ENCODE measurements around the gene TMEM203.
A peak's percentile ranks its signal among the peaks of the same experiment; 100 is the strongest.

Gene TMEM203

DNA sequence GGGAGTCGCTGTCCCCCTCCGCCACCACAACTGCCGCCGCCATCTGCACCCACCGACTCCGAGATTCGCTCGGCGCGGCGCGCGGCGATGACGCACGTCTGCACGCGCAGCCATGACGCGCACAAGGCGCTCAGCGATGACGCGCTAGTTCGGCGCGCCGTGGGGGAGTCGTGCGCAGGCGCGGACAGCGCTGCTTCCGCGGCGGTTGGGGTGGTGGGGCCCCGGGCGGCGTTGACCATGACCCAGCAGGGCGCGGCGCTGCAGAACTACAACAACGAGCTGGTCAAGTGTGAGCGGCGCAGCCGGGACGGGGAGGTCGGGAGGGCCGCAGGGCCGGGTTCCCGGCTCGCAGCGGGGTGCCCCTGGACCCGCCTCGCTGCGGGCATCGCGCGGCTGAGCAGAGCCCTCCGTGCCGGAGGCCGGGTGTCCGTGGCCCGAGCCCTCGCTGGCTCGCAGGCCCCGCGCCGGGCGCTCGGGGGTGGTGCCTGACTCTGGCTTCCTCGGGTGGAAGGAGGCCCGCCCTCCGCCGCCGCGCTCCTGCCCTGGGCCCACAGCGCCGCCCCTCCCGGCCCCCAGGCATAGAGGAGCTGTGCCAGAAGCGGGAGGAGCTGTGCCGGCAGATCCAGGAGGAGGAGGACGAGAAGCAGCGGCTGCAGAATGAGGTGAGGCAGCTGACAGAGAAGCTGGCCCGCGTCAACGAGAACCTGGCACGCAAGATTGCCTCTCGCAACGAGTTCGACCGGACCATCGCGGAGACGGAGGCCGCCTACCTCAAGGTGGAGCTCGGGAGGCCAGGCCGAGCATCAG, 16.8 kb downstream of the TMEM203 start, which contains the start of the genes ANAPC2 and SSNA1:
ANAPC2 (minus strand) TSS at position 71 of the 807 bp plus-strand sequence; CDS start at position 43, 28 bp downstream.
SSNA1 (plus strand) TSS at position 187 of the 807 bp plus-strand sequence; CDS start at position 238, 51 bp downstream.
- peak within 1 kb of the TSS; percentile 84 for H3K27ac ChIP-seq (ENCODE audit: low read length)
- no peaks in the 10 kb centered on the region for H3K27me3 ChIP-seq (ENCODE audit: control insufficient read depth in 1 of 2, insufficient read depth in 2 of 2, low read length in 2 of 2)
- peaks cover 55% of the 10 kb centered on the region for H3K4me1 ChIP-seq (ENCODE audit: control insufficient read depth, insufficient read depth, low read length)
- H3K9me3 ChIP-seq (ENCODE audit: control insufficient read depth in 2 of 2, low read length in 2 of 2) = no peaks in the 10 kb centered on the region
- peak within 1 kb of the TSS; percentile 96 to 98 for H3K4me3 ChIP-seq (ENCODE audit: low read length in 2 of 2)
- peaks cover 17 to 28% of the 10 kb centered on the region in 2 donors for H3K36me3 ChIP-seq (ENCODE audit: control insufficient read depth in 2 of 2, insufficient read depth in 2 of 2, low read length in 2 of 2)
- H3K9ac ChIP-seq (ENCODE audit: low read length in 2 of 2) = peak within 1 kb of the TSS; percentile 81 to 89

DNA sequence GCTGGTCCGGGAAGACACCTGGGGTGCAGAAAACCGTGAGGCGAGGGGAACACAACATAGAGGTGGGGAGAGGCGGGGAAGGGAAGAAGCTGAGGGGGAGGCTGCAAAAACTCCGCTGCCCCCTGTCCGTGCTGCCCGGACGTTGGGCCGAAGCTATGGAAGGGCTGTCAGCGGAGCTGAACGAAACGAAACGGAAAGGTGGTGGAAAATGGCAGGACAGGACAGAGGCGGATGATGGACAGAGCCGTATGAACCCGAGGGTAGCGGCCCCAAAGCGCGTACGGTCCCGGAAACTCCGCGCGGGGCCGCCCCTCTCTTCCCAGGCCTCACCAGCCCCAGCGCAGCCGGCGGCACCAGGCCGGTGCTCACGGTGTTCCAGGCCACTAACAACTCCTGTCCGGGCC, 17.4 kb downstream of the TMEM203 start:
- H3K9me3 ChIP-seq (ENCODE audit: control insufficient read depth in 2 of 2, low read length in 2 of 2) = no peaks in the 10 kb centered on the region
- no peaks in the 10 kb centered on the region for H3K27me3 ChIP-seq (ENCODE audit: control insufficient read depth in 1 of 2, insufficient read depth in 2 of 2, low read length in 2 of 2)
- peak overlapping the region; percentile 84 for H3K27ac ChIP-seq (ENCODE audit: low read length)
- peaks cover 55% of the 10 kb centered on the region for H3K4me1 ChIP-seq (ENCODE audit: control insufficient read depth, insufficient read depth, low read length)
- H3K36me3 ChIP-seq (ENCODE audit: control insufficient read depth in 2 of 2, insufficient read depth in 2 of 2, low read length in 2 of 2) = peaks cover 23 to 33% of the 10 kb centered on the region in 2 donors
- H3K9ac ChIP-seq (ENCODE audit: low read length in 2 of 2) = peak overlapping the region; percentile 81 to 89
- H3K4me3 ChIP-seq (ENCODE audit: low read length in 2 of 2) = peak overlapping the region; percentile 96 to 98

- Histone ChIP-seq H3K27me3 (ENCODE audit: control insufficient read depth in 1 of 2, insufficient read depth in 2 of 2, low read length in 2 of 2) (no peaks in the 10 kb centered on the region), H3K27ac (ENCODE audit: low read length) (no peak overlapping the region), H3K4me1 (ENCODE audit: control insufficient read depth, insufficient read depth, low read length) (peaks cover 55% of the 10 kb centered on the region), H3K9ac (ENCODE audit: low read length in 2 of 2) (peak overlapping the region; percentile 81 to 89), H3K4me3 (ENCODE audit: low read length in 2 of 2) (peak overlapping the region; percentile 96 to 98), H3K9me3 (ENCODE audit: control insufficient read depth in 2 of 2, low read length in 2 of 2) (no peaks in the 10 kb centered on the region), H3K36me3 (ENCODE audit: control insufficient read depth in 2 of 2, insufficient read depth in 2 of 2, low read length in 2 of 2) (peaks cover 25 to 40% of the 10 kb centered on the region in 2 donors)
Observed at GRCh38 chr9:137187386-137187785, 18.1 kb downstream of the TMEM203 start.

DNA sequence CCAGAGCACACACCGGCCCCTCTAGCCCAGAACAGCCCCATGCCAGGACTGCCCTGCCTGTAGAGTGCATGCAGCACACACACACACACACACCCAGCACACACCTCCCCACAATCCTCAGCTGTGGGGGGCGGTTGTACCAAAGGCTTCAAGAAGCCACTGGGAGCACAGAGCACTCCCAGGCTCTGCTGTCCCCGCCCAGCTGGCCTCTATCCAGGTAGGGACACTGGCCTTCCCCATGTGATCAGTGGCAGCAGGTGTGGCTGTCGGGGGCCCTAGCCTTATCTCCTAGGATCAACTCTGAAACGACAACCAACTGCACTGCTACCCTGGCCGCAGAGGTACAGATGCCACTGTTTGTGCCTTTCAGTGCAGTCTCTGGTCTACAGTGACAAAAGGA, 19.1 kb downstream of the TMEM203 start:
- Histone ChIP-seq H3K9me3 (ENCODE audit: control insufficient read depth in 2 of 2, low read length in 2 of 2) (no peaks in the 10 kb centered on the region), H3K4me3 (ENCODE audit: low read length in 2 of 2) (peak overlapping the region; percentile 96 to 98), H3K9ac (ENCODE audit: low read length in 2 of 2) (no peak overlapping the region), H3K4me1 (ENCODE audit: control insufficient read depth, insufficient read depth, low read length) (peaks cover 50% of the 10 kb centered on the region), H3K27ac (ENCODE audit: low read length) (no peak overlapping the region), H3K36me3 (ENCODE audit: control insufficient read depth in 2 of 2, insufficient read depth in 2 of 2, low read length in 2 of 2) (peaks cover 25 to 43% of the 10 kb centered on the region in 2 donors), H3K27me3 (ENCODE audit: control insufficient read depth in 1 of 2, insufficient read depth in 2 of 2, low read length in 2 of 2) (no peaks in the 10 kb centered on the region)

DNA sequence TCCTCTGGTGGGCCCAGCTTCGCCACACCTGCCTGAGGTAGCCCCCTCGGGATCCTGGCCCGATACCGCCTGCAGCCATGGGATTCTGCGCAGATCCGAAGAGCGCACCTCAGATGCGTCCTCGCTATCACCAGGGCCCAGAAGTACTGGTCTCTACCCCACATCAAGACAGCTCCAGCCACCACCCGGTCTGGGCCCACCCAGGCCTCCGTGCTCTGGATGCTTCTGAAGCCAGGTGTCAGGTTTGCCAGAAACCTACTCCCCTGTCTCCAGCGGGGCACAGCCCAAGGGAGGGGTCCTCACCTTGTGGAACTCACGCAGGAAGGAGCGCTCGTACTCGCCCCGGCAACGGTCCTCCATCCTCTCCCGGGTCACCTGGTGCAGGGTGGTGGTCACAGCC, 19.5 kb downstream of the TMEM203 start:
- Histone ChIP-seq H3K4me1 (ENCODE audit: control insufficient read depth, insufficient read depth, low read length) (peaks cover 46% of the 10 kb centered on the region), H3K27ac (ENCODE audit: low read length) (no peak overlapping the region), H3K4me3 (ENCODE audit: low read length in 2 of 2) (no peak overlapping the region), H3K9me3 (ENCODE audit: control insufficient read depth in 2 of 2, low read length in 2 of 2) (no peaks in the 10 kb centered on the region), H3K9ac (ENCODE audit: low read length in 2 of 2) (no peak overlapping the region), H3K27me3 (ENCODE audit: control insufficient read depth in 1 of 2, insufficient read depth in 2 of 2, low read length in 2 of 2) (no peaks in the 10 kb centered on the region), H3K36me3 (ENCODE audit: control insufficient read depth in 2 of 2, insufficient read depth in 2 of 2, low read length in 2 of 2) (peaks cover 25 to 45% of the 10 kb centered on the region in 2 donors)

DNA sequence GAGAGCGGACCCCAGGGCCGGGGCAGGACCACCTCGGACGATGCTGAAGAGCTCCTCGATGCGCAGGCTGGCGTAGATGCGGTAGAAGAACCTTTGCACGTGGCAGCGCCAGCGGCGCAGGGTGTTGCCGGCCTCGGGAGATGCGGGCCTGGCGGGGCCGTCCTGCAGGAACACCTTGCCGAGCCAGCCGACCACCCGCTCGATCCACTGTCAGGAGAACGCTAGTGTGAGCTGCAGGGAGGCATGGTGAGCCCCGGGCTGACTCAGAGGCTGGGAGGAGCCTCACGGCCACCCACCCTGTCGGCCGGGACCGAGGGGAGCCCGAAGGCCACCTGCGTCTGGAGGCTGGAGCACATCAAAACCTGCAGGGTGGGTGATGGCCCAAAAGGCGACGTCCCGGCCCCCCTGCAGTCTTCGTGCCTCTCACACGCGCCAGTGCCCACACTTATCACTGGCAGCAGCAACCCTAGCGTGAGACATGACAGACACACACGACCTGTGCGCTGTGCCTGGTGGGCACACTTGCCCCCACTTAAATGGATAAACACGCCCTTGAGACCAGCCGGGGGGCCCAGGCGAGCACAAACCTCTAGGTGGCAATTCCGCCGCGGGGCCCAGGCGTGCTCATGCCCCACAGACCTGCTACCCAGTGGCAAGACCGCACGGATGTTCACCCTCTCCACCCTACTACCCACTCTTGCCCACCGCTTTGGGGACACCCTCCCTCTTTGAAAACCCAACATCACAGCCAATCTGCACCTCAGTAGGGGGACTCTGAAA, 20.4 kb downstream of the TMEM203 start:
- H3K9ac ChIP-seq (ENCODE audit: low read length in 2 of 2) = no peak overlapping the region
- H3K4me3 ChIP-seq (ENCODE audit: low read length in 2 of 2) = no peak overlapping the region
- peaks cover 39% of the 10 kb centered on the region for H3K4me1 ChIP-seq (ENCODE audit: control insufficient read depth, insufficient read depth, low read length)
- no peaks in the 10 kb centered on the region for H3K9me3 ChIP-seq (ENCODE audit: control insufficient read depth in 2 of 2, low read length in 2 of 2)
- H3K27me3 ChIP-seq (ENCODE audit: control insufficient read depth in 1 of 2, insufficient read depth in 2 of 2, low read length in 2 of 2) = no peaks in the 10 kb centered on the region
- no peak overlapping the region for H3K27ac ChIP-seq (ENCODE audit: low read length)
- H3K36me3 ChIP-seq (ENCODE audit: control insufficient read depth in 2 of 2, insufficient read depth in 2 of 2, low read length in 2 of 2) = peaks cover 23 to 51% of the 10 kb centered on the region in 2 donors

GRCh38 chr9:137183980-137184595, 21.4 kb downstream of the TMEM203 start:
- Histone ChIP-seq H3K9ac (ENCODE audit: low read length in 2 of 2) (no peak overlapping the region), H3K27ac (ENCODE audit: low read length) (no peak overlapping the region), H3K9me3 (ENCODE audit: control insufficient read depth in 2 of 2, low read length in 2 of 2) (no peaks in the 10 kb centered on the region), H3K4me1 (ENCODE audit: control insufficient read depth, insufficient read depth, low read length) (peaks cover 29% of the 10 kb centered on the region), H3K36me3 (ENCODE audit: control insufficient read depth in 2 of 2, insufficient read depth in 2 of 2, low read length in 2 of 2) (peaks cover 20 to 60% of the 10 kb centered on the region in 2 donors), H3K27me3 (ENCODE audit: control insufficient read depth in 1 of 2, insufficient read depth in 2 of 2, low read length in 2 of 2) (no peaks in the 10 kb centered on the region), H3K4me3 (ENCODE audit: low read length in 2 of 2) (no peak overlapping the region)

DNA sequence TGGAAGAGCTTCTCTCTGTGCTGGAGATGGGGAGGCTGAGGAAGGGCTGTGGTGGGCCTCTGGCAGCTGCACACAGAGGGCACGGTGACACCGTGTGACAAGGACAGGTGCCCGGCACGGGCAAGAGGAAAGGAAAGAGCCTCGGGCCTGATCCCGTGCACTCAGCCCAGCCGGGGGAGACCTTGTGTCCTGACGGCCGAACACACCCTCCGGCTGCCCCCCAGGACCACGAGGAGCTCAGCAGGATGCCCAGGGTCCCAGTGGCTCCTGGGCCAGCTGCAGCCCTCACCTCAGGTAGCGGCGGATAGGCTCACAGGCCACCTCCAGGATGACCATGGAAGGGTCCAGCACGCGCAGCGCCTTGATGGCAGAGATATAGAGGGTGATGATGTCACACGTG, 22.6 kb downstream of the TMEM203 start:
- Histone ChIP-seq H3K9ac (ENCODE audit: low read length in 2 of 2) (no peak overlapping the region), H3K9me3 (ENCODE audit: control insufficient read depth in 2 of 2, low read length in 2 of 2) (no peaks in the 10 kb centered on the region), H3K27ac (ENCODE audit: low read length) (no peak overlapping the region), H3K36me3 (ENCODE audit: control insufficient read depth in 2 of 2, insufficient read depth in 2 of 2, low read length in 2 of 2) (peaks cover 20 to 60% of the 10 kb centered on the region in 2 donors), H3K27me3 (ENCODE audit: control insufficient read depth in 1 of 2, insufficient read depth in 2 of 2, low read length in 2 of 2) (no peaks in the 10 kb centered on the region), H3K4me3 (ENCODE audit: low read length in 2 of 2) (no peak overlapping the region), H3K4me1 (ENCODE audit: control insufficient read depth, insufficient read depth, low read length) (peaks cover 24% of the 10 kb centered on the region)

- H3K27ac ChIP-seq (ENCODE audit: low read length) = no peak overlapping the region
- peaks cover 13% of the 10 kb centered on the region for H3K4me1 ChIP-seq (ENCODE audit: control insufficient read depth, insufficient read depth, low read length)
- no peaks in the 10 kb centered on the region for H3K27me3 ChIP-seq (ENCODE audit: control insufficient read depth in 1 of 2, insufficient read depth in 2 of 2, low read length in 2 of 2)
- no peaks in the 10 kb centered on the region for H3K9me3 ChIP-seq (ENCODE audit: control insufficient read depth in 2 of 2, low read length in 2 of 2)
- no peak overlapping the region for H3K9ac ChIP-seq (ENCODE audit: low read length in 2 of 2)
- H3K4me3 ChIP-seq (ENCODE audit: low read length in 2 of 2) = no peak overlapping the region
- H3K36me3 ChIP-seq (ENCODE audit: control insufficient read depth in 2 of 2, insufficient read depth in 2 of 2, low read length in 2 of 2) = peaks cover 17 to 56% of the 10 kb centered on the region in 2 donors
Observed at GRCh38 chr9:137181680-137182079, 23.8 kb downstream of the TMEM203 start.

DNA sequence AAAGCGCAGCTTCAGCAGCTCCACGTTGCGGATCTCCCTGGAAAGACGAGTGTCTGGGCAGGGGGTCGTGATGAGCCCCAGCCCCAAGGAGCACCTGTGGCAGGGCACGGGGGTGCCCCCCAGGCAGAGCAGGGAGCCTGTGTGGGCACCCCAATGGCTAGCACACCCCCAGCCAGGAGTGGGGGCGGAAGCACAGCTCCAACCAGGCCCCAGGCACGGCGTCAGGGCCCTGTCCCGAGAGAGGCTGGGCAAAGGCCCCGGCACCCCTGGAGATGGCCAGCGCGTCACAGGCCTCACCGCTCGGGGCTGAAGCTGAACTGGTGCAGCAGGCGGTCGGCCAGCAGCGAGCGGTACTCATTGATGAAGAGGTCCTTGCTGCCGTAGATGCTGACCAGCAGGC, 25.0 kb downstream of the TMEM203 start:
- Histone ChIP-seq H3K9me3 (ENCODE audit: control insufficient read depth in 2 of 2, low read length in 2 of 2) (no peaks in the 10 kb centered on the region), H3K9ac (ENCODE audit: low read length in 2 of 2) (no peak overlapping the region), H3K4me1 (ENCODE audit: control insufficient read depth, insufficient read depth, low read length) (peaks cover 2% of the 10 kb centered on the region), H3K27me3 (ENCODE audit: control insufficient read depth in 1 of 2, insufficient read depth in 2 of 2, low read length in 2 of 2) (no peaks in the 10 kb centered on the region), H3K4me3 (ENCODE audit: low read length in 2 of 2) (no peak overlapping the region), H3K27ac (ENCODE audit: low read length) (no peak overlapping the region), H3K36me3 (ENCODE audit: control insufficient read depth in 2 of 2, insufficient read depth in 2 of 2, low read length in 2 of 2) (peaks cover 13 to 48% of the 10 kb centered on the region in 2 donors)

Measured in stomach smooth muscle (tissue), 2 donors.